SK-N-MC (cell line): ENCODE measurements around the gene SLC4A8.

Experiments
- EZH2 ChIP-seq: fragments of 200-600 bp; sonication (generic); IDR thresholded peaks from one replicate; pipeline ENCODE4 v1.6.1; 2017; ENCODE audit warnings: antibody characterized with exemption
- FOXP2 ChIP-seq: optimal IDR thresholded peaks from 2 replicates; pipeline ENCODE3; 2011; ENCODE audit warnings: mild to moderate bottlenecking, moderate library complexity; ENCODE audit not compliant: insufficient read depth; ENCODE audit errors: extremely low read length, control extremely low read depth
- POLR2AphosphoS5 ChIP-seq: IDR thresholded peaks from 2 replicates; pipeline ENCODE4 v1.6.1; 2012; ENCODE audit warnings: mild to moderate bottlenecking, low read depth, low read length, borderline replicate concordance

DNA sequence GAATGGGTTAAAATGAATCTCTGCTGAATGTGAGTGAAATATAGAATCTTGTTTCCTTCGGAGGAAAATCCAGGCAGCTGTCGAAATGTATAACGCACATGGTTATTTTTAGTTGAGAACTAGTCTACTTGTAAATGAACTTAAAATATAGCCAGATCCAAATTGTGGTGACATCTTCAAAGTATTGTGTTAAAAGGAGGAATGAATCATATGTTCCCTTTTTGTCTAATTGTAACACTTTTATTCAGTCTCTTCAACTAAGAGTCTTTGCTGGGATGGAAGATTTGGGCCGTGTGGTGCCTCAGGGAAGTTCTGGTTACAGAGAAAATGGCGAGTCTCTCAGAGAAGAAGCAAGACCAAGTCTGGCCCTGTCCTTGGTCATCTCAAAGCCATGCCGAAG lies 82.5 kb downstream of the SLC4A8 start:
- TF ChIP-seq EZH2 (no peak), FOXP2 (no peak), POLR2AphosphoS5 (no peak)
